ENCODE results near the gene CCNA1.

DNA sequence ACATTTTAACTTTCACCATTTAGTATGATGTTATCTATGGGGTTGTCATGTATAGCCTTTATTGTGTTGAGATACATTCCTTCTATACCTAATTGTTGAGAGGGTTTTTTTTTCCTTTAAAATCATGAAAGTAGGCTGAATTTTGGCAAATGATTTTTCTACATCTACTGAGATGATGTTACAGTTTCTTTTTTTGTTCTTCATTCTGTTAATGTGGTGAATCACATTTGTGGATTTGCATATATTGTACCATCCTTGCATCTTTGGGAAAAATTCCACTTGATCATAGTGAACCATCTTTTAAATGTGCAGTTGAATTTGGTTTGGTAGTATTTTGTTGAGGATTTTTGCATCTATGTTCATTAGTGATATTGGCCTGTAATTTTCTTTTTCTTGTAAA, 29.2 kb downstream of the CCNA1 start:
- TF ChIP-seq EZH2phosphoT487 (IDR thresholded peaks at IDR 0.05; ENCODE audit: borderline replicate concordance) (no peak), RAD21 (IDR thresholded peaks at IDR 0.05; ENCODE audit: low read depth) (no peak), SP1 (IDR thresholded peaks at IDR 0.05; ENCODE audit: low read depth) (no peak), POLR2A (IDR thresholded peaks at IDR 0.05; ENCODE audit: borderline replicate concordance, extremely low read depth, insufficient read depth, insufficient read length) (no peak), EZH2 (IDR thresholded peaks at IDR 0.05) (no peak), EGR1 (IDR thresholded peaks at IDR 0.05; ENCODE audit: low read depth) (no peak), POLR2AphosphoS5 (IDR thresholded peaks at IDR 0.05; ENCODE audit: low read depth, low read length) (no peak), CBX3 (IDR thresholded peaks at IDR 0.05; ENCODE audit: low read depth) (no peak), REST (IDR thresholded peaks at IDR 0.05; ENCODE audit: low read depth) (no peak), ZNF274 (IDR thresholded peaks at IDR 0.05; ENCODE audit: low read depth, low read length) (no peak)
- TF ChIP-seq, protein P1, sequence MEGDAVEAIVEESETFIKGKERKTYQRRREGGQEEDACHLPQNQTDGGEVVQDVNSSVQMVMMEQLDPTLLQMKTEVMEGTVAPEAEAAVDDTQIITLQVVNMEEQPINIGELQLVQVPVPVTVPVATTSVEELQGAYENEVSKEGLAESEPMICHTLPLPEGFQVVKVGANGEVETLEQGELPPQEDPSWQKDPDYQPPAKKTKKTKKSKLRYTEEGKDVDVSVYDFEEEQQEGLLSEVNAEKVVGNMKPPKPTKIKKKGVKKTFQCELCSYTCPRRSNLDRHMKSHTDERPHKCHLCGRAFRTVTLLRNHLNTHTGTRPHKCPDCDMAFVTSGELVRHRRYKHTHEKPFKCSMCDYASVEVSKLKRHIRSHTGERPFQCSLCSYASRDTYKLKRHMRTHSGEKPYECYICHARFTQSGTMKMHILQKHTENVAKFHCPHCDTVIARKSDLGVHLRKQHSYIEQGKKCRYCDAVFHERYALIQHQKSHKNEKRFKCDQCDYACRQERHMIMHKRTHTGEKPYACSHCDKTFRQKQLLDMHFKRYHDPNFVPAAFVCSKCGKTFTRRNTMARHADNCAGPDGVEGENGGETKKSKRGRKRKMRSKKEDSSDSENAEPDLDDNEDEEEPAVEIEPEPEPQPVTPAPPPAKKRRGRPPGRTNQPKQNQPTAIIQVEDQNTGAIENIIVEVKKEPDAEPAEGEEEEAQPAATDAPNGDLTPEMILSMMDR (IDR thresholded peaks at IDR 0.05 in 2 of 3, conservative IDR thresholded peaks at IDR 0.05 in 1 of 3; ENCODE audit: borderline replicate concordance in 1 of 3, insufficient read depth in 1 of 3, low read depth in 2 of 3, low read length in 2 of 3) = no peak
- TF ChIP-seq, protein P2, sequence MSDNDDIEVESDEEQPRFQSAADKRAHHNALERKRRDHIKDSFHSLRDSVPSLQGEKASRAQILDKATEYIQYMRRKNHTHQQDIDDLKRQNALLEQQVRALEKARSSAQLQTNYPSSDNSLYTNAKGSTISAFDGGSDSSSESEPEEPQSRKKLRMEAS (IDR thresholded peaks at IDR 0.05) = no peak
